8988T (cell line): ENCODE data around the gene PLEKHA8.

Source experiments
- DNase-seq: peaks from one replicate; pipeline ENCODE4 v3.0.0; 2011

PLEKHA8 gene

GRCh38 chr7:30172451-30172850 is 144.2 kb downstream of the PLEKHA8 start:
- DNase-seq: no peak

GRCh38 chr7:30173058-30173897 is 145.1 kb downstream of the PLEKHA8 start:
- no peak for DNase-seq

DNA sequence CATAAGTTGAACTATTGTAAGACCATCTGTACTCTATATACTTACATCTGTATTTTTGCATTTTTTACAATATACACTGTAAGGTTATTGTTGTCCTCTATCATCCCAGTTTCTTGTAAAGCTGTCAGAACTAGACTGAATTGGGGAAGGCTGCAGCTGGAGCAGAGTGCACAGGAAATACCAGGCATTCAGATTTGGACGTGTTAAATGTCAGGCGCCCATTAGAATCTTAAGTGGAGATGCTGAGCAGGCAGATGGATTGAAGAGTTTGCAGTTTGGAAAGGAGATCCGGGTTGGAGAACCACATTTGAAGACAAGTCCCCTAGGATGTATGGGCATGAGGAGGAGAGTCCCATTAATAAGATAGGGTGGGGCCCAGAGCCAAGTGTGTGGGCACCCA is 147.0 kb downstream of the PLEKHA8 start:
- no peak for DNase-seq

DNA sequence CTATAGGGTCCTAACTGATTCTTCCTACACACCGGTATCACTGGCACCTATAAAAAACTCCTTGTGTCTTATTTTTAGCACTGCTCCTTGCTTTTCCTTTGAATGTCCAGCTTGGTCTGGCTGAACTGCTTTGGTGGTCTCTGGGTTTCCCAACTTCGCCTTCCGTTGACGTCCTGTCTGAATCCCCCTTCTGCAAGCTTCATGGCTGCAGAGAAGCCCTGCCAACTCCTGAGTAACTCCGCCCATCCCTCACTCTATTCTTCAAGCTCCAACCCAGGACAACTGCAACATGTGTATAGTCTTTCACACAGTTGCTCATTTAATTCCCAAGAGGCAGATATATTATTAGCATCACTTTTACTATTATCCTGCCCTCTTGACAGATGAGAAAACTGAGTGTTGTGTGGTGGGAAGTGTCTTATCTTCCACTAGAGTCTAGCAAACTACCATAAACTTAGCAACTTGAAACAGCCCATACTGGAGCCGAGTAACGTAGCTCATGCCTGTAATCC is 147.5 kb downstream of the PLEKHA8 start:
- no peak for DNase-seq

- no peak for DNase-seq
These were observed 148.4 kb downstream of the PLEKHA8 start for GRCh38 chr7:30176463-30177109.

DNA sequence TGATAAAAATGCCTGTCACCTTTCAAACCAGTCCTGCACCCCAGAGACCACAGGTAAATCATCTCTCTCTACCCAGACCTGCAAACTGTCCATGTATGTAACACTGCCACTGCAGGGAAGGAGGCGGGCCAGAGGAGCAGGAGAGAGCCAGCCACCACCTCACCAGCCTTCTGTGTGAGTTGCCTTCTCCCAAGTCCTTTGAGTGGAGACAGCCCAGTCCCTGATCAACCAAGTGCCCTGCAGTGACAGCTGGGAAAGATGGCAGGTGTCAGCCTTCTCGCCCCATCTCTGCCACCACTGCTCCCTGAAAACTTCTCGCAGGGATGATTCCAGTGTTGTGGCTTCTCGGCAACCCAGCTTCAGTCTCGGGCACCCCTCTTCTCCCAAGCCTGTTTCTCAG is 149.0 kb downstream of the PLEKHA8 start:
- DNase-seq: no peak

DNA sequence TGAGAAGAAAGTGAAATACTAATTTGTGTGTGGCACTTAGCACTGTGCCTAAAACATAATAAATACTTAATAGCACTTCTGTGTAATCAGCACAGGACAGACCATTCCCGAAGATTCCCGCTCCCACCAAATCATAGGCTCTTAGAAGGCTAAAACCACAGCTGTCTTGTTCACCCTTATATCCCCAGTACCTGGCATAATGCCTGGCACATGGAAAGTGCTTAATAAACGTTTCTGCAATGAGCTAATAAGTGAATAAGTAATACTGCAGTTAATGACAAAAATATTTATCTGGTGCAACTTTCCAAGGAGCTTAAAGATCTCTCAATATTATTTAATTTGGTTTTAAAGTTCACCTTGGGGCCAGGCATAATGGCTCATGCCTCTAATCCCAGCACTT is 149.8 kb downstream of the PLEKHA8 start:
- DNase-seq: no peak

DNA sequence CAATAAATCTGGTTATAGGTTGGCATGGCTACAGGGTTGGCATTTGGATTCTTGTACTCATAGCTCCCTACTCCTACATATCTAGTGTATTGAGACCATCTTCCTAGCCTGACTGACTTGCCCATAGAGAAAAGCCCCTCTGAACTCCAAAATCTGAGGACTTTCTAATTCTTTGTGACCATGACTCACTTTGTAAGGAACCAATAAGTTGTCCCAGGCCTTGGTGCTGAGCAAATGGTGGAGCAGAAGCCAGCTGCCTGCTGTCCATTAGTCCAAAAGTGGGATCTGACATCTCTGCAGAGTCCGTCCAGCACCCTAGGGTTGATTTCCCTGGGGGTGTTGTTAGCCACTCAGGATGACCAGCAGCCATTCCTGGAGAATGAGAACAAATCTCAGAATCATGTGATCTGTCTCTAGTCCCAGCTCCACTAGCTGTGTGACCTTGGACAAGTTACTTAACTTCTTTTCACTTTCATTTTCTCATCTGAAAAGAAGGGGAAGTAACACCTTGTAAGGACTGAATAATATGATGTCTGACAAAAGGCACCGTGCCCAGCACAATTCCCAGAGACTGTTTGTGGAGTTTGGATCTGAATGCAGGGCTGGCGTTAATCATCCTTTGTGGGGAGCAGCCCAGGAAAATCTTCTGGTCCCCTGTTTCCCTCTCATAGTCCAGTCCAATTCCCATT is 150.7 kb downstream of the PLEKHA8 start:
- no peak for DNase-seq
